GM13976 (cell line): Measurements from ENCODE around the gene DDX50.

Experiments
- DNase-seq: peaks from one replicate; pipeline ENCODE4 v3.0.0; 2012; ENCODE audit warnings: low spot score
- in situ Hi-C: fragments of 300-500 bp; cut with MboI; formaldehyde crosslinking; loops from one replicate; pipeline ENCODE4 v1.12.0; 2022; ENCODE audit warnings: low sequenced_read_pairs, mixed read lengths, inconsistent platforms; ENCODE audit not compliant: unreplicated experiment
- TF ChIP-seq, protein P1 (sequence below): IDR thresholded peaks from 2 replicates; pipeline ENCODE4 v1.5.1; 2012; ENCODE audit warnings: borderline replicate concordance, mild to moderate bottlenecking; ENCODE audit not compliant: insufficient read depth; ENCODE audit errors: extremely low read depth, missing control alignments, control extremely low read depth

Gene DDX50

DNA sequence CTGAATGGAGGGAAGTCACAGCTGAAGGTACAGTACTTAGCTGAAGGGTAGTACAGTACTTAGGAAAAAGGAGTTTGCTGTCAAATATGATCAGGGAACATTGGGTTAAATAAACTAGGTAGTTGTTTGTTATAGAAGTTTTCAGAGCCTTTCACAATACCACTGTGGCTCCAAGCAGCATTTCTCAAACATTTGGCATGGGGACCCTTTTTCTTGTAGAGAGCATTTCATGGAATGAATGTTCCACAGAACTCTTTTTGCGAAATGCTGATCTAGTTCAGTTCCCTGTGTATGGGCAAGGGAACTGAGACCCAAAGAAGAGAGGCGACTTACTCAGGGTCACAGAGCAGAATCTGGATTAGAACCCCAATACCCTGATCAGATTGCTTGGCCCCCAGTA is 31.5 kb upstream of the DDX50 start:
- in situ Hi-C loops: no loop called here
- TF ChIP-seq, protein P1, sequence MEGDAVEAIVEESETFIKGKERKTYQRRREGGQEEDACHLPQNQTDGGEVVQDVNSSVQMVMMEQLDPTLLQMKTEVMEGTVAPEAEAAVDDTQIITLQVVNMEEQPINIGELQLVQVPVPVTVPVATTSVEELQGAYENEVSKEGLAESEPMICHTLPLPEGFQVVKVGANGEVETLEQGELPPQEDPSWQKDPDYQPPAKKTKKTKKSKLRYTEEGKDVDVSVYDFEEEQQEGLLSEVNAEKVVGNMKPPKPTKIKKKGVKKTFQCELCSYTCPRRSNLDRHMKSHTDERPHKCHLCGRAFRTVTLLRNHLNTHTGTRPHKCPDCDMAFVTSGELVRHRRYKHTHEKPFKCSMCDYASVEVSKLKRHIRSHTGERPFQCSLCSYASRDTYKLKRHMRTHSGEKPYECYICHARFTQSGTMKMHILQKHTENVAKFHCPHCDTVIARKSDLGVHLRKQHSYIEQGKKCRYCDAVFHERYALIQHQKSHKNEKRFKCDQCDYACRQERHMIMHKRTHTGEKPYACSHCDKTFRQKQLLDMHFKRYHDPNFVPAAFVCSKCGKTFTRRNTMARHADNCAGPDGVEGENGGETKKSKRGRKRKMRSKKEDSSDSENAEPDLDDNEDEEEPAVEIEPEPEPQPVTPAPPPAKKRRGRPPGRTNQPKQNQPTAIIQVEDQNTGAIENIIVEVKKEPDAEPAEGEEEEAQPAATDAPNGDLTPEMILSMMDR: no peak
- no peak for DNase-seq

DNA sequence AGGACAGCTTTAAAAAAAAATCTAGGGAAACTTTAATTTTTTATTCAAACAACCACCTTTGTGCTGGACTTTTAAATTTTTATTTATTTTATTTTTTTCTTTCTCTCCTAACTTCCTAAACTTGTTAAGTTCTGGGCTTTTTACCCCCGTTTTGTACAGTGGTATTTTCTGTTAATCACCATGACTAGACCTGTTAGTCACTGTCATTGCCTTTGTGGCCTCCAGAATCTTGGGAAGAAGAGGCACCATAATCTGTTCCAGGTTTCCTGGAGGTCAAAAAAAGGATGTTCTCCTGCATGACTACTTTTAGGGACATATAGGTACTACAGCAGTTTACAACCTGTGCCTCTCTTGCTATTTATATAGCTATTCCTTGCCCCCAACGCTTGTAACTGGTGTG is 31.1 kb upstream of the DDX50 start:
- TF ChIP-seq, protein P1: no peak
- DNase-seq: no peak
- in situ Hi-C loops: no loop called here

DNA sequence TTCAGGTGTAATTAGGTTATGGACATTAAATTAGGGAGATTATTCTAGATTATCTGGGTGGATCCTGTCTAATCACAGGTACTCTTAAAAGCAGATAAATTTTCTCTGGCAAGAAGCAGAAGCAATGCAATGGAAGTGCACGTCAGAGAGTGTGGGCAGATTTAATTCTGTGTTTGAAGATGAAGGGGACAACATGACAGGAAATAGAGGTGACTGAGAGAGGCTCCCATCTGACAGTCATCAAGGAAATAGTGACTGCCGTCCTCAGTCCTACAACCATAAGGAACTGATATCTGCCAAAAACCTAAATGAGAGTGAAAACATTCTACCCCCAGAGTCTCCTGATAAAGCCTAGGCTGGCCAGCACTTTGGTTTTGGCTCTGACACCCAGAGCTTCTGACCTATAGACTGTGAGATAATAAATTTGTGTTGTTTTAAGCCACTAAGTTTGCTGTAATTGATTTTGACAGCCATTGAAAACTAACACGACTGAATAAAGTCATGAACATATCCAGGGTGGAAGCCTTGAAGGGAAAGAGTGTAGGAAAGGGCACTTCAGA is 30.5 kb upstream of the DDX50 start:
- TF ChIP-seq, protein P1: no peak
- in situ Hi-C loops: no loop called here
- no peak for DNase-seq

DNA sequence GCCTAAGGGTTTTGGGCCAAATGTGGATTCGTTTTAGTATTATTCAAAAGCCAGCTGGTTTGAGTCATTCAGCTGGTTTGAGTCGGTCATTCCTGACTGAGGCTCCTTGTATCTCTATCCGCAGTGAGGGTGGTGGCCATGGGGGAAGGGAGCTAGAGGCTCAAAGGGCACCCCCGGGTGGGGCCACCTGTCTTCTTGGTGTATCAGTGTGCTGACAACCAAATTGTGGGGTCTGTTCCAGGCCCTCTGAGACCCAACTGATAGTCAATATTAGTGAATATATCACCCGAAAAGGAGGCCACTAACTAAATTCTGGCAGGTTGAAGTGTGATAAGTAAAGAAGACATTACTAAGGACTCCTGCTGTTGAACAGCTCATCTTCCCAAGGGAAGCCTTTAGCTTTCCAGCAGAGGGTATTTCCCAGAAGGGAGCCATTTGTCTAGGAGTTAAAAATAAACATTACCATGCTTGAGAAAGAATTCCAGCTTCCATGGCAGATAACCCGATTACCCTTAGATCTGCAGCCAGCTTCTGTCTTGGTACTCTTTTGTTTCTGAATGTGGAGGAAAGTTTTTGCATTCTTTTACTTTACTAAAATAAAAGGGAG is 29.9 kb upstream of the DDX50 start:
- no peak for DNase-seq
- TF ChIP-seq, protein P1: no peak
- in situ Hi-C loops: no loop called here

DNA sequence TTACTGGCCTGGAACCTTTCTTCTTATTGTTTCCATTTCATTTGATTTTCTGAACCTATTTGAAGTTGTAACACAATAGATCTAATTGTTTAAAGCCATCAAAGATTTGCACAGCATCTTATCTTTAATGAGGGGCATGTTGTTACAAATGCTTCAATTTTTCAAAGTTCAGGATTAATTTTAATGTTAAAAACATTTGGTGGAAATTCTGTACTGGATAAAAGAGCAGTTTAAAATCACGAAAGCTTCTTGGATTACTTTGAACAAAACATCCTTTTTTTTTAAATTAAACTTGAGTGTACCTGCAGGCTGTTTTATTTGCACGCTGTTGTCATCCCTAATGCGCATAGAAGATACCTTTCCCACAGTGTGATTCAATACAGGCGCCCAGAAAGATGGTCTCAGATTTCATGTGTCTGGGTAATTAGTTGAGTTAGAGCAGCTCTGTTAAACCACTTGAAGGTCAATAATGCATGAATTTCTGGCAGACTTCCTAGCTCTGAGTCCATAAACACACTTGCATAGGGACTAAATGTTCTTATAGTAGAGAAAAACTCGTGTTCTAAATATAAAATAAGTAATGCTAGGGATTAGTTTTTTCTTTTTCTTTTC is 29.3 kb upstream of the DDX50 start:
- DNase-seq: no peak
- TF ChIP-seq, protein P1: no peak
- in situ Hi-C loops: no loop called here

DNA sequence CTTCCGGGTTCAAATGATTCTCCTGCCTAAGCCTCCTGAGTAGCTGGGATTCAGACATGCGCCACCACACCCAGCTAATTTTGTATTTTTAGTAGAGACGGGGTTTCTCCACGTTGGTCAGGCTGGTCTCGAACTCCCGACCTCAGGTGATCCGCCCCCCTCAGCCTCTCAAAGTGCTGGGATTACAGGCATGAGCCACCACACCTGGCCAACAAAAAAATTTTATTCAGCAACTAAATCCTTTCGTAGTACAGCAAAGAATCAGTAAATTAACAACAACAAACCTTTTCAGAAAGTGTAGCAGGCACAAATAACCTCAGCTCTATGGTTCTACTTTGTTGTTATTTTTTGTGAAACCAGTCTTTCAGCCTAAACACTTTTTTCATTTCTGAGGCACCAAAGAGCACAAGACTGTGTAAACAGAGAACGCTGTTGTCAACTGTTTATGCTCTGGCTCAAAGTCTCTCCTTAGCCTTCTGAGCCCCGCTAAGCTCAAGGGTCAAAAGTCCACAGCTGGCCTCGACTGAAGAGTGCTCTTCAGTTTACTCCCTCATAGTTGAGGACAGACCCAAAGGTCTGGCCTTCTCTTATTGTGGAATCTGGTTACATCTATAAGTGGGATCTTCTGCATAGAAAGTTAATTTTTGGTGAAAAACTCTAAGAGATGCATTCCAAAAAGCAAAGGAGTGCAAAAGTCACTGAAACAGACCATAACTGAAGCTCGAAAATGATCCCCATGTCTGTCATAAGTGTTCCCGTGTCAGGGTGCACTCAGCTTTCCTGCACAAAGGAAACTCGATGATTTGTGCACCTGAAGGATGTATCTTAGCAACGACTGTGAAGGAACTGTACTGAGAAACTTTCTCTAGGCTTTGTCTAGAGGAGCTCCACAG is 24.6 kb upstream of the DDX50 start:
- no peak for DNase-seq
- TF ChIP-seq, protein P1: no peak
- in situ Hi-C loops: no loop called here
